K562 (cell line): Measurements from ENCODE around the gene SYNRG. TPM values are rescaled to one million over a fixed set of nuclear protein-coding genes. Genes with fewer than 3 reads are reported as not detected.

Source experiments
- ATAC-seq: fragments of 200-7000 bp; cut with Tn5 transposase; 3 replicates; pipeline ENCODE4 v1.9.1; 2020; ENCODE audit warnings: moderate library complexity
- BruUV-seq: library from RNA; stranded (reverse); fragments of 400-500 nt; replicated peaks from 2 replicates; lab custom pipeline; 2021; lab: Mats Ljungman, UMichigan
- CTCF ChIA-PET: fragments of 300-600 bp; formaldehyde crosslinking; extraction: SDS; loops from one replicate; lab custom pipeline; 2021; ENCODE audit warnings: low intra/inter-chr PET ratio; lab: Yijun Ruan, JAX
- POLR2A ChIA-PET: fragments of 300-600, 350-650 bp; sonication (Branson Sonifier 250); formaldehyde crosslinking; extraction: SDS; loops from one replicate; lab custom pipeline; 2021; ENCODE audit warnings: antibody characterized with exemption, inconsistent platforms; lab: Yijun Ruan, JAX
- DNase-seq, 4 experiments: peaks; one replicate each; pipeline versions ENCODE4 v3.0.0 to v3.0.0-alpha.2; 2011 to 2018; ENCODE audit warnings: low spot score in 3 of 4, mixed read lengths in 3 of 4; ENCODE audit errors: extremely low read depth in 1 of 4
- FAIRE-seq: peaks from 2 replicates; lab custom pipeline; 2011; peaks lifted over from hg19 to GRCh38; lab: Jason Lieb, UNC
- H2AFZ ChIP-seq: 2 replicates; pipeline ENCODE4 v1.6.0; 2011; ENCODE audit warnings: low read depth, low read length, control low read depth, inconsistent platforms
- H3K27ac ChIP-seq: fragments of 200-600 bp; 3 replicates; pipeline ENCODE4 v1.8.0; 2011; ENCODE audit warnings: low read depth, mild to moderate bottlenecking, control low read depth, inconsistent platforms, low read length, moderate library complexity, mixed read lengths; ENCODE audit errors: extremely low read depth
- H3K27me3 ChIP-seq, 2 experiments: fragments of 300-600 bp in 1 of 2; 2 replicates in 1 of 2; 3 replicates in 1 of 2; pipeline versions ENCODE4 v1.6.0 to v1.8.0; 2011; ENCODE audit warnings: inconsistent platforms in 2 of 2, low read length in 2 of 2, mild to moderate bottlenecking in 1 of 2, mixed read lengths in 1 of 2, moderate library complexity in 1 of 2; ENCODE audit not compliant: control insufficient read depth in 2 of 2, insufficient read depth in 2 of 2
- H3K36me3 ChIP-seq: fragments of 300-600 bp; 3 replicates; pipeline ENCODE4 v1.8.0; 2011; ENCODE audit warnings: mild to moderate bottlenecking, low read length, inconsistent platforms; ENCODE audit not compliant: control insufficient read depth, insufficient read depth
- H3K4me1 ChIP-seq, 2 experiments: fragments of 200-600 bp in 1 of 2; replicated peaks in 1 of 2; 2 replicates in 1 of 2; 3 replicates in 1 of 2; pipeline versions ENCODE4 v1.5.1 to v1.8.0; 2011; ENCODE audit warnings: inconsistent platforms in 2 of 2, low read length in 2 of 2, mild to moderate bottlenecking in 1 of 2, mixed read lengths in 1 of 2, moderate library complexity in 1 of 2; ENCODE audit not compliant: control insufficient read depth in 2 of 2, insufficient read depth in 2 of 2
- H3K4me2 ChIP-seq: 2 replicates; pipeline ENCODE4 v1.6.1; 2011; ENCODE audit warnings: low read length, control low read depth, inconsistent platforms, mixed read lengths; ENCODE audit not compliant: insufficient read depth
- H3K4me3 ChIP-seq: fragments of 200-600 bp; sonication (generic), shearing (Covaris generic); 2 replicates; pipeline ENCODE4 v1.5.1; 2016; ENCODE audit warnings: control low read depth, inconsistent platforms
- H3K79me2 ChIP-seq: fragments of 200-600 bp; 3 replicates; pipeline ENCODE4 v1.8.0; 2011; ENCODE audit warnings: low read length, inconsistent platforms; ENCODE audit not compliant: control insufficient read depth, insufficient read depth
- H3K9ac ChIP-seq, 2 experiments: 2 replicates each; pipeline versions ENCODE4 v1.6.0 to v1.6.1; 2011; ENCODE audit warnings: low read depth in 2 of 2, low read length in 2 of 2, control low read depth in 1 of 2, inconsistent platforms in 1 of 2, mild to moderate bottlenecking in 1 of 2, mixed read lengths in 1 of 2; ENCODE audit not compliant: insufficient read depth in 1 of 2
- H3K9me1 ChIP-seq: one replicate; pipeline ENCODE4 v1.6.0; 2011; ENCODE audit warnings: inconsistent platforms, mild to moderate bottlenecking, low read length, moderate library complexity; ENCODE audit not compliant: control insufficient read depth, insufficient read depth
- H3K9me3 ChIP-seq: replicated peaks from 2 replicates; pipeline ENCODE4 v1.5.1; 2011; ENCODE audit warnings: low read depth, low read length, inconsistent platforms; ENCODE audit not compliant: control insufficient read depth, insufficient read depth
- H4K20me1 ChIP-seq: replicated peaks from 2 replicates; pipeline ENCODE4 v1.6.1; 2011; ENCODE audit warnings: low read length, inconsistent platforms, mixed read lengths; ENCODE audit not compliant: control insufficient read depth, insufficient read depth
- ARID1B ChIP-seq: fragments of 450-650 bp; IDR thresholded peaks from 2 replicates; pipeline ENCODE4 v1.6.1; 2016; ENCODE audit warnings: antibody characterized with exemption, mild to moderate bottlenecking, inconsistent platforms
- ATF3 ChIP-seq, 2 experiments: fragments of 450-650 bp in 1 of 2; sonication (generic) in 1 of 2; formaldehyde crosslinking in 1 of 2; IDR thresholded peaks in 1 of 2; conservative IDR thresholded peaks in 1 of 2; 2 replicates each; pipeline versions ENCODE4 v1.6.1 to v1.8.1; 2016 to 2023; ENCODE audit warnings: mild to moderate bottlenecking in 2 of 2, moderate library complexity in 2 of 2, inconsistent platforms in 1 of 2, missing genetic modification reagents in 1 of 2
- CEBPB ChIP-seq: fragments of 450-650 bp; IDR thresholded peaks from 2 replicates; pipeline ENCODE4 v1.6.1; 2016; ENCODE audit warnings: missing genetic modification characterization, missing compliant biosample characterization
- DACH1 ChIP-seq: fragments of 450-650 bp; IDR thresholded peaks from 2 replicates; pipeline ENCODE4 v1.6.1; 2018; ENCODE audit not compliant: partially characterized antibody
- DPF2 ChIP-seq: fragments of 450-650 bp; IDR thresholded peaks from 2 replicates; pipeline ENCODE4 v1.6.1; 2016
- EP300 ChIP-seq: IDR thresholded peaks from 2 replicates; pipeline ENCODE4 v1.6.1; 2012; ENCODE audit warnings: low read length, improper control_type of control experiment
- EP400 ChIP-seq: fragments of 450-650 bp; IDR thresholded peaks from 2 replicates; pipeline ENCODE4 v1.6.1; 2017; ENCODE audit warnings: antibody characterized with exemption, mild to moderate bottlenecking, moderate library complexity
- ERF ChIP-seq: fragments of 450-650 bp; formaldehyde crosslinking; IDR thresholded peaks from 2 replicates; pipeline ENCODE4 v1.4.0; 2020; ENCODE audit warnings: mild to moderate bottlenecking, mixed read lengths
- ETV1 ChIP-seq: fragments of 450-650 bp; conservative IDR thresholded peaks from 2 replicates; pipeline ENCODE4 v1.6.1; 2016; ENCODE audit warnings: missing genetic modification characterization, control low read depth, low read depth, missing compliant biosample characterization
- GATAD2B ChIP-seq: fragments of 450-650 bp; IDR thresholded peaks from 2 replicates; pipeline ENCODE4 v1.6.1; 2017; ENCODE audit warnings: mild to moderate bottlenecking, borderline replicate concordance
- HMG20A ChIP-seq: fragments of 450-650 bp; formaldehyde crosslinking; conservative IDR thresholded peaks from 2 replicates; pipeline ENCODE4 v1.4.0; 2020; ENCODE audit warnings: mild to moderate bottlenecking, mixed read lengths
- MAFK ChIP-seq: IDR thresholded peaks from 2 replicates; pipeline ENCODE4 v1.6.1; 2011; ENCODE audit warnings: low read length, improper control_type of control experiment
- MEF2D ChIP-seq: conservative IDR thresholded peaks from 2 replicates; pipeline ENCODE4 v1.6.1; 2016; ENCODE audit warnings: low read depth, missing genetic modification characterization, missing compliant biosample characterization
- NFE2 ChIP-seq: IDR thresholded peaks from 2 replicates; pipeline ENCODE4 v1.6.1; 2014; ENCODE audit warnings: antibody characterized with exemption, low read depth
- NFE2L1 ChIP-seq: fragments of 450-650 bp; IDR thresholded peaks from 2 replicates; pipeline ENCODE4 v1.6.1; 2016; ENCODE audit warnings: missing genetic modification characterization, low read depth, mild to moderate bottlenecking, missing compliant biosample characterization, moderate library complexity, borderline replicate concordance
- PBX2 ChIP-seq, 2 experiments: IDR thresholded peaks in 1 of 2; conservative IDR thresholded peaks in 1 of 2; 2 replicates each; pipeline ENCODE4 v1.6.1; 2016; ENCODE audit warnings: low read depth in 2 of 2, mild to moderate bottlenecking in 1 of 2, missing compliant biosample characterization in 1 of 2, missing genetic modification characterization in 1 of 2, moderate library complexity in 1 of 2
- SOX6 ChIP-seq: fragments of 450-650 bp; IDR thresholded peaks from 2 replicates; pipeline ENCODE4 v1.6.1; 2014; ENCODE audit warnings: mild to moderate bottlenecking
- in situ Hi-C: fragments of 300-500 bp; cut with MboI; formaldehyde crosslinking; loops from 4 replicates; pipeline ENCODE4 v1.15.0; 2018; ENCODE audit warnings: inconsistent platforms, mixed read lengths
- intact Hi-C: fragments of 100-400 bp; cut with micrococcal nuclease; formaldehyde crosslinking; loops from 2 replicates; pipeline ENCODE4 v1.14.2; 2022
- polyA plus RNA-seq, 8 experiments: library from polyadenylated mRNA; depleted of rRNA in 4 of 8; stranded (reverse) in 5 of 8; unstranded in 3 of 8; fragments of >200 nt; fragmentation: Nextera tagmentation in 2 of 8; fragmentation: Illumina TruSeq in 1 of 8; extraction: Ambion mirVana in 2 of 8; extraction: Trizol in 1 of 8; gene quantifications; 2 replicates each; pipeline versions ENCODE4 v1.2.1 to v1.2.3, GENCODE V29; 2011 to 2014; ENCODE audit warnings: inconsistent platforms in 1 of 8, missing spikeins in 1 of 8
- total RNA-seq, 7 experiments: library from RNA; depleted of rRNA in 6 of 7; stranded (reverse); fragments of >200 nt in 6 of 7; fragmentation: Illumina TruSeq in 2 of 7; extraction: Trizol in 2 of 7; gene quantifications; 2 replicates each; pipeline versions ENCODE4 v1.2.1 to v1.2.3, GENCODE V29; 2011 to 2021; ENCODE audit warnings: low replicate concordance in 1 of 7

Gene SYNRG
- total and polyA plus RNA-seq, 9 of the 15 experiments (the other 6 are each of a cell fraction or from before 2014, with no cell fraction given), result 2.9 to 28.2 (median 15.1) TPM

- Histone ChIP-seq H2AFZ (no peak overlapping the region), H3K9ac (no peak overlapping the region), H3K9me3 (no peaks in the 10 kb centered on the region), H4K20me1 (no peaks in the 10 kb centered on the region; the same call in 1 of the 2 replicates), H3K4me3 (no peak overlapping the region), H3K4me2 (peak overlapping the region; percentile 51), H3K9me1 (no peaks in the 10 kb centered on the region), H3K27ac (peak overlapping the region; percentile 6; the same call in 2 of the 3 replicates), H3K27me3 (no peaks in the 10 kb centered on the region; a peak in 1 of 5 replicates), H3K36me3 (peaks cover 44% of the 10 kb centered on the region), H3K79me2 (peaks cover 64% of the 10 kb centered on the region), H3K4me1 (peaks cover 7 to 12% of the 10 kb centered on the region in 2 experiments; a peak in 4 of 5 replicates)
- ATAC-seq (no peak), FAIRE-seq (no peak), DNase-seq (peak in 1 of 4 experiments; percentile 16)
- intact Hi-C loops, result no loop called here
- TSS peak; percentile 7 for BruUV-seq
- CTCF ChIA-PET, result no interaction called here
- in situ Hi-C loops, result no loop called here
- POLR2A ChIA-PET, result interaction anchor here (0.6 to 2.0 kb wide), 4 partner anchors 9 to 202 kb away, joined by 3 to 5 read pairs (median 4); partner anchors contain the start of gene SYNRG
- TF ChIP-seq SOX6 (peak; percentile 85; the same call in 1 of the 2 replicates), NFE2L1 (tag) (no peak; the same call in 1 of the 2 replicates), DACH1 (no peak), MAFK (peak; percentile 68), GATAD2B (0 out of 2 replicates have a peak, but pooled peaks have one; percentile 51), ERF (CRISPR knock-in tag) (no peak), MEF2D (0 out of 2 replicates have a peak, but pooled peaks have one; percentile 42), CEBPB (tag) (peak; percentile 91), HMG20A (CRISPR knock-in tag) (no peak), NFE2 (peak; percentile 88), DPF2 (peak; percentile 79), EP300 (peak; percentile 4; the same call in 1 of the 2 replicates), PBX2 (CRISPR knock-in tag; IDR thresholded peaks at IDR 0.05; ENCODE audit: low read depth) (no peak), PBX2 (tag; conservative IDR thresholded peaks at IDR 0.05; ENCODE audit: low read depth) (peak; percentile 65), ARID1B (peak; percentile 78), ETV1 (tag) (0 out of 2 replicates have a peak, but pooled peaks have one; percentile 9), ATF3 (IDR thresholded peaks at IDR 0.05) (peak; percentile 63; the same call in 1 of the 2 replicates), ATF3 (CRISPR knock-in tag; conservative IDR thresholded peaks at IDR 0.05) (no peak), EP400 (peak; percentile 31; the same call in 1 of the 2 replicates)
Measured at GRCh38 chr17:37640015-37640414, 30.8 kb upstream of the SYNRG start.
